ENCODE data around the gene FGR.

The FGR gene

GRCh38 chr1:27569088-27569460, 65.9 kb downstream of the FGR start:
- TF ChIP-seq, protein P1, sequence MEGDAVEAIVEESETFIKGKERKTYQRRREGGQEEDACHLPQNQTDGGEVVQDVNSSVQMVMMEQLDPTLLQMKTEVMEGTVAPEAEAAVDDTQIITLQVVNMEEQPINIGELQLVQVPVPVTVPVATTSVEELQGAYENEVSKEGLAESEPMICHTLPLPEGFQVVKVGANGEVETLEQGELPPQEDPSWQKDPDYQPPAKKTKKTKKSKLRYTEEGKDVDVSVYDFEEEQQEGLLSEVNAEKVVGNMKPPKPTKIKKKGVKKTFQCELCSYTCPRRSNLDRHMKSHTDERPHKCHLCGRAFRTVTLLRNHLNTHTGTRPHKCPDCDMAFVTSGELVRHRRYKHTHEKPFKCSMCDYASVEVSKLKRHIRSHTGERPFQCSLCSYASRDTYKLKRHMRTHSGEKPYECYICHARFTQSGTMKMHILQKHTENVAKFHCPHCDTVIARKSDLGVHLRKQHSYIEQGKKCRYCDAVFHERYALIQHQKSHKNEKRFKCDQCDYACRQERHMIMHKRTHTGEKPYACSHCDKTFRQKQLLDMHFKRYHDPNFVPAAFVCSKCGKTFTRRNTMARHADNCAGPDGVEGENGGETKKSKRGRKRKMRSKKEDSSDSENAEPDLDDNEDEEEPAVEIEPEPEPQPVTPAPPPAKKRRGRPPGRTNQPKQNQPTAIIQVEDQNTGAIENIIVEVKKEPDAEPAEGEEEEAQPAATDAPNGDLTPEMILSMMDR (IDR thresholded peaks at IDR 0.05; ENCODE audit: borderline replicate concordance, control extremely low read depth, extremely low read depth, insufficient read depth, missing control alignments) = no peak
- in situ Hi-C loops (cut with MboI; ENCODE audit: low sequenced_read_pairs, unreplicated experiment) = no loop called here
- no peak for DNase-seq (ENCODE audit: low spot score)

- in situ Hi-C loops (cut with MboI; ENCODE audit: low sequenced_read_pairs, unreplicated experiment) = no loop called here
- TF ChIP-seq, protein P1 (IDR thresholded peaks at IDR 0.05; ENCODE audit: borderline replicate concordance, control extremely low read depth, extremely low read depth, insufficient read depth, missing control alignments) = peak; percentile 75
- DNase-seq (ENCODE audit: low spot score) = peak; percentile 99
Measured at GRCh38 chr1:27568300-27569087, 66.5 kb downstream of the FGR start.

- in situ Hi-C loops (cut with MboI; ENCODE audit: low sequenced_read_pairs, unreplicated experiment) = no loop called here
- TF ChIP-seq, protein P1 (IDR thresholded peaks at IDR 0.05; ENCODE audit: borderline replicate concordance, control extremely low read depth, extremely low read depth, insufficient read depth, missing control alignments) = no peak
- DNase-seq (ENCODE audit: low spot score) = no peak
Measured at GRCh38 chr1:27567971-27568299, 67.0 kb downstream of the FGR start.

GRCh38 chr1:27567146-27567526, 67.8 kb downstream of the FGR start:
- no peak for DNase-seq (ENCODE audit: low spot score)
- in situ Hi-C loops (cut with MboI; ENCODE audit: low sequenced_read_pairs, unreplicated experiment) = no loop called here
- TF ChIP-seq, protein P1 (IDR thresholded peaks at IDR 0.05; ENCODE audit: borderline replicate concordance, control extremely low read depth, extremely low read depth, insufficient read depth, missing control alignments) = no peak

DNA sequence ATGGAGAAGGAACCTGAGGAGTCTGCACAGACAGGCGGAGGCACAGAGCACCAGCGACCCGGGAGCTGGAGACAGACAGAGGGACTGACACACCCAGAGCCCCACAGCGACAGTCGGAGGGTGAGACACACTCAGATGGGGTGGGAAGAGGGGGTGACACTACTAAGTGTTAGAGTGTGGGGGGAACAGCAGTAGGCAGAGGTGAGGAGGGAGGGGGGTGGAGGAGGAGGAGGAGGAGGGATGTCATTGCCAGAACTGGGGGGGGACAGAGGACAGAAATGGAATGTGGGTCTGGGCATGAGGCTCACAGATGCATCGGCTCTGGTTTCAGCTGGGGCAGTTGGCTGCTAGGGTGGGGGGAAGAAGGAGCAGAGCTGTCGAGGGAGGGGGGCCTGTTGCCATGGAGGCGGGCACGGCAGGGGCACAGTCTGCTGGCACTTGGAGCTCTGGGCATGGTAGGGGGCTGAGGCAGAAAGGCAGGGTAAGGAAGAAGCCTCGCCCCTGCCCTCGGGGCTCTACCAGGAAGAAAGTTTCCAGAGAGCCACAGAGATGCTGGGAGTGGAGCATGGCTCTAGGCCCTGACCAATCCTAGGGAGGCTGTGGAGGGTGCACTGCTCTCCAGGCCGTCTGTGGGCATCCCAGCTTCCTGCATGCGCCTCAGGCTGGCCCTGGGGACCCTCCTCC, 68.4 kb downstream of the FGR start:
- no peak for DNase-seq (ENCODE audit: low spot score)
- in situ Hi-C loops (cut with MboI; ENCODE audit: low sequenced_read_pairs, unreplicated experiment) = no loop called here
- TF ChIP-seq, protein P1 (IDR thresholded peaks at IDR 0.05; ENCODE audit: borderline replicate concordance, control extremely low read depth, extremely low read depth, insufficient read depth, missing control alignments) = no peak

GRCh38 chr1:27564710-27565649, 70.0 kb downstream of the FGR start:
- in situ Hi-C loops (cut with MboI; ENCODE audit: low sequenced_read_pairs, unreplicated experiment) = no loop called here
- DNase-seq (ENCODE audit: low spot score) = no peak
- TF ChIP-seq, protein P1 (IDR thresholded peaks at IDR 0.05; ENCODE audit: borderline replicate concordance, control extremely low read depth, extremely low read depth, insufficient read depth, missing control alignments) = no peak

Data from GM13976 (cell line).